Kidney (tissue), 14 donors: ENCODE results near the gene KANK3. TPM values are rescaled to one million over a fixed set of nuclear protein-coding genes. Genes with fewer than 3 reads are reported as not detected.

ENCODE experiments used
- DNase-seq, 5 donors: peaks; one replicate each; pipeline ENCODE4 v3.0.0-alpha.2; 2013 to 2020
- FAIRE-seq: peaks from 2 replicates; lab custom pipeline; 2012; peaks lifted over from hg19 to GRCh38; lab: Jason Lieb, UNC
- H3K27ac ChIP-seq, 2 donors: one replicate each; pipeline ENCODE4 v1.7.0; 2013; ENCODE audit warnings: low read depth in 2 of 2, low read length in 2 of 2, inconsistent platforms in 1 of 2
- H3K27me3 ChIP-seq: one replicate; pipeline ENCODE4 v1.7.1; 2013; ENCODE audit warnings: low read length, inconsistent platforms; ENCODE audit not compliant: control insufficient read depth, insufficient read depth
- H3K36me3 ChIP-seq, 3 donors: one replicate each; pipeline versions ENCODE4 v1.7.0 to v1.7.1; 2013; ENCODE audit warnings: low read length in 3 of 3, control low read depth in 1 of 3, inconsistent platforms in 1 of 3; ENCODE audit not compliant: insufficient read depth in 3 of 3, control insufficient read depth in 2 of 3
- H3K4me1 ChIP-seq, 3 donors: one replicate each; pipeline versions ENCODE4 v1.7.0 to v1.7.1; 2013; ENCODE audit warnings: low read length in 3 of 3, inconsistent platforms in 1 of 3, low read depth in 1 of 3; ENCODE audit not compliant: control insufficient read depth in 2 of 3, insufficient read depth in 2 of 3
- H3K4me3 ChIP-seq, 3 donors: one replicate each; pipeline versions ENCODE4 v1.7.0 to v1.8.1; 2013; ENCODE audit warnings: low read length in 3 of 3, control low read depth in 1 of 3, inconsistent platforms in 1 of 3
- H3K9ac ChIP-seq, 3 donors: one replicate each; pipeline versions ENCODE4 v1.7.0 to v1.7.1; 2013; ENCODE audit warnings: low read length in 3 of 3, control low read depth in 1 of 3, inconsistent platforms in 1 of 3
- H3K9me3 ChIP-seq, 3 donors: one replicate each; pipeline versions ENCODE4 v1.7.0 to v1.7.1; 2013; ENCODE audit warnings: low read length in 3 of 3, control low read depth in 1 of 3, inconsistent platforms in 1 of 3; ENCODE audit not compliant: control insufficient read depth in 2 of 3, insufficient read depth in 1 of 3
- intact Hi-C: fragments of 100-400 bp; cut with DNase I; formaldehyde crosslinking; loops from one replicate; pipeline ENCODE4 v1.11.1; 2022
- polyA plus RNA-seq: library from polyadenylated mRNA; stranded (reverse); fragments of 350-450 nt; fragmentation: Illumina TruSeq; extraction: RNeasy Lipid Tissue Mini Kit (QIAGEN cat#74804); gene quantifications from one replicate; pipeline ENCODE4 v1.2.3, GENCODE V29; 2014; ENCODE audit warnings: low read depth, low replicate concordance; ENCODE audit not compliant: insufficient read depth
- total RNA-seq: library from RNA; stranded (reverse); fragmentation: NEBNext Ultra II Directional; extraction: Animal tissue kit (Norgen Biotek cat#: 25700); gene quantifications from one replicate; pipeline ENCODE4 v1.2.1, GENCODE V29; 2021
- TF ChIP-seq, protein P1 (sequence below): IDR thresholded peaks from 3 replicates; pipeline ENCODE4 v1.5.1; 2012; ENCODE audit warnings: mild to moderate bottlenecking, moderate library complexity, borderline replicate concordance; ENCODE audit not compliant: insufficient read depth; ENCODE audit errors: extremely low read depth
- donor health status: control.
- donor health status: control.
- donor health status: control.
- donor health status: control.
- donor health status: control.
- donor health status: DM: yes; HTN: yes; CAD: no.
- donor health status: Normal renal cell carcinoma (clear cell type).

Gene KANK3
- total and polyA plus RNA-seq, 2 donors from 2014 or later: 15.0 to 26.6 TPM

DNA sequence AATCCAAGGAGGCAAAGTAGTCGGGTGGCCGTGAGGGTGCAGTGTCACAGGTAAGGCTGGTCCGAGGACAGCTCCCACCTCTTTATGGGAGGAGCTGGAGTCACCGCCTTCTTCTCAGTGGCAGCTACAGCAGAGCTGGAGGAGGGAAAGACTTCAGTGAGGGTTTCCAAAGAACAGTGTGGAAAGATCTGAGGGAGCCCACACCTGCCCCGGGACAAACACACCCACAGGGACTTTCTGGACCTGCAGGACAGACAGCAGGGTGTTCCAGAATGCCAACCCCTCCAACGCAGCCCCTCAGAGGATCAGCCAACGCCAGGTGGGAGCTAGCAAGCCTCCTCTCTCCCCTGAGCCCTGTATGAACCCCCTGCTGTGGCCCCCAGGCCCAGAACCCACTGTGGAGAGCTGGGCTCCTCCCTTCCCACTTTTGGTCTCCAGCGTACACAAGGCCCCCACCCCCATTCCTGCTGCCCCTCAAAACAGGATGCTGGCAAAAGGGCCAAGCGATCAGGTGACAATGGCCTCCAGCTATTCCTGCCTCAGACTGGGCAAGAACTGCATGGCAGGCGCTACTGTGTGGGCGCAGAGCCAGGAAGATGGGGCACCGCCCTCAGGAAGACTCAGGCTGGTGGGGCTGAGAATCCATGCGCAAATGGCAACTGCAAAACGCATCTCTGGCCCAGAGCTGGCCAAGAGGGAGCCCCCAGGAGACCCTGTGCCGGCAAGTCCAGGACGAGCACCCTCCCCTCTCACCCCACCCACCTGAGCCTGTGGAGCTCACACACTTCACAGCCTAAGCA, 31.4 kb downstream of the KANK3 start:
- DNase-seq: peak in 1 of 5 donors; percentile 46
- Histone ChIP-seq H3K9me3 (no peaks in the 10 kb centered on the region), H3K4me3 (no peak overlapping the region), H3K36me3 (peaks cover 3 to 17% (median 13%) of the 10 kb centered on the region in 3 donors), H3K27me3 (no peaks in the 10 kb centered on the region), H3K27ac (no peak overlapping the region), H3K4me1 (peaks cover 0 to 20% (median 0%) of the 10 kb centered on the region in 3 donors), H3K9ac (no peak overlapping the region)
- intact Hi-C loops: no loop called here
- FAIRE-seq: no peak
- TF ChIP-seq, protein P1, sequence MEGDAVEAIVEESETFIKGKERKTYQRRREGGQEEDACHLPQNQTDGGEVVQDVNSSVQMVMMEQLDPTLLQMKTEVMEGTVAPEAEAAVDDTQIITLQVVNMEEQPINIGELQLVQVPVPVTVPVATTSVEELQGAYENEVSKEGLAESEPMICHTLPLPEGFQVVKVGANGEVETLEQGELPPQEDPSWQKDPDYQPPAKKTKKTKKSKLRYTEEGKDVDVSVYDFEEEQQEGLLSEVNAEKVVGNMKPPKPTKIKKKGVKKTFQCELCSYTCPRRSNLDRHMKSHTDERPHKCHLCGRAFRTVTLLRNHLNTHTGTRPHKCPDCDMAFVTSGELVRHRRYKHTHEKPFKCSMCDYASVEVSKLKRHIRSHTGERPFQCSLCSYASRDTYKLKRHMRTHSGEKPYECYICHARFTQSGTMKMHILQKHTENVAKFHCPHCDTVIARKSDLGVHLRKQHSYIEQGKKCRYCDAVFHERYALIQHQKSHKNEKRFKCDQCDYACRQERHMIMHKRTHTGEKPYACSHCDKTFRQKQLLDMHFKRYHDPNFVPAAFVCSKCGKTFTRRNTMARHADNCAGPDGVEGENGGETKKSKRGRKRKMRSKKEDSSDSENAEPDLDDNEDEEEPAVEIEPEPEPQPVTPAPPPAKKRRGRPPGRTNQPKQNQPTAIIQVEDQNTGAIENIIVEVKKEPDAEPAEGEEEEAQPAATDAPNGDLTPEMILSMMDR: no peak

DNA sequence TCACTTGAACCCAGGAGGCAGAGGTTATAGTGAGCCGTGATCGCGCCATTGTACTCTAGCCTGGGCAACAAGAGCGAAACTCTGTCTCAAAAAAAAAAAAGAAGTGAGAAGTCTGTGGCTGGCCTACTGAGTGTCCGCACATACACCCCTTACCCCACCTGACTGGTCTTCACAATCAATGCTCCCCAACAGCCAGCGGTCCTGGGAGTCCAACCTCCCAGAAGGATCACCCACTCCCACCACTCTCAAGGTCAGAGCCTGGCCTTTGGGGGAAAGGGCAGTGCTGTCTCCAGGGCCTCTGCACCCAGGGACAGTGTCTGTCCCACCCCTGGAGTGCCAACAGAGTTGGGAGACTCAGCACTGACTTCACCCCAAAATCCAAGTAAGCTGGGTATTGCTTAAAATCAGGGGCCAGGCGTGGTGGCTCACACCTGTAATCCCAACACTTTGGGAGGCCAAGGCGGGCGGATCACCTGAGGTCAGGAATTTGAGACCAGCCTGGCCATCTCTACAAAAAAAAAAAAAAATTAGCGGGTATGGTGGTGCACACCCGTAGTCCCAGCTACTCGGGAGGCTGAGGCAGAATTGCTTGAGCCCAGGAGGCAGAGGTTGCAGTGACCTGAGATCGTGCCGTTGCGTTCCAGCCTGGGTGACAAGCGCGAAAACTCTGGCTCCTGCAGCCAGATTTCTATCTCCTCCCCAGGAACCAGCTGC, 32.6 kb downstream of the KANK3 start:
- H3K9ac ChIP-seq: no peak overlapping the region
- intact Hi-C loops: no loop called here
- no peaks in the 10 kb centered on the region for H3K27me3 ChIP-seq
- no peak overlapping the region for H3K4me3 ChIP-seq
- FAIRE-seq (no peak), DNase-seq (peak in 1 of 5 donors; percentile 22)
- H3K27ac ChIP-seq: no peak overlapping the region
- H3K36me3 ChIP-seq: peaks cover 3 to 13% (median 12%) of the 10 kb centered on the region in 3 donors
- TF ChIP-seq, protein P1: no peak
- H3K4me1 ChIP-seq: peaks cover 0 to 20% (median 0%) of the 10 kb centered on the region in 3 donors
- H3K9me3 ChIP-seq: no peaks in the 10 kb centered on the region

DNA sequence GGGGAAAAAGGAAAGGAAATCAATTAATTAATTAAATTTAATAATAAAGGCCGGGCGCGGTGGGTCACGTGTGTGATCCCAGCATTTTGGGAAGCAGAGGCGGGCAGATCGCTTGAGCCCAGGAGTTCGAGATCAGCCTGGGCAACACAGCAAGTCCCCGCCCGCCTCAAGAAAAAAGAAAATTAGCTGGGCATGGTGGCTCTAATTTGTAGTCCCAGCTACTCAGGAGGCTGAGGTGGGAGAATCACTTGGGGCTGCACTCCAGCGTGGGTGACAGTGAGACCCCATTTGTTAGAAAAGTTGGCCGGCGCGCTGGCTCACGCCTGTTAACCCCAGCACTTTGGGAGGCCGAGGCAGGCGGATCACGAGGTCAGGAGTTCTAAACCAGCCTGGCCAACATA, 34.2 kb downstream of the KANK3 start:
- peak overlapping the region in 2 of 3 donors; percentile 59 to 82 for H3K4me3 ChIP-seq
- peaks cover 0 to 4% (median 3%) of the 10 kb centered on the region in 3 donors for H3K36me3 ChIP-seq
- no peaks in the 10 kb centered on the region for H3K9me3 ChIP-seq
- H3K27me3 ChIP-seq: no peaks in the 10 kb centered on the region
- TF ChIP-seq, protein P1: no peak
- intact Hi-C loops: no loop called here
- H3K4me1 ChIP-seq: peaks cover 0 to 20% (median 0%) of the 10 kb centered on the region in 3 donors
- DNase-seq (peak in 1 of 5 donors; percentile 36), FAIRE-seq (no peak)
- H3K27ac ChIP-seq: no peak overlapping the region
- H3K9ac ChIP-seq: no peak overlapping the region
